HCT116 (cell line): ENCODE measurements around the gene COL26A1. TPM values are rescaled to one million over a fixed set of nuclear protein-coding genes. Genes with fewer than 3 reads are reported as not detected.

Experiments
- ATAC-seq: fragments of 200-7000 bp; cut with Tn5 transposase; 2 replicates; pipeline ENCODE4 v1.9.1; 2020; ENCODE audit warnings: mild to moderate bottlenecking, moderate library complexity
- BruUV-seq: library from RNA; stranded (reverse); fragments of 400-500 nt; replicated peaks from 2 replicates; lab custom pipeline; 2021; lab: Mats Ljungman, UMichigan
- CTCF ChIA-PET: fragments of 300-600 bp; sonication (Branson Sonifier 250); formaldehyde crosslinking; loops from one replicate; lab custom pipeline; 2021; ENCODE audit warnings: antibody characterized with exemption; lab: Charles Lee
- POLR2A ChIA-PET: fragments of 300-600, 350-600 bp; sonication (Branson Sonifier 250); formaldehyde crosslinking; loops from one replicate; lab custom pipeline; 2021; ENCODE audit warnings: antibody characterized with exemption; lab: Charles Lee
- RAD21 ChIA-PET, 2 experiments: fragments of 300-600 bp; sonication (Branson Sonifier 250); formaldehyde crosslinking; loops; one replicate each; lab custom pipeline; 2023; ENCODE audit warnings: low total read pairs in 2 of 2; ENCODE audit not compliant: uncharacterized antibody in 2 of 2, unreplicated experiment in 2 of 2, low non-redundant PET in 1 of 2; lab: Charles Lee
- DNase-seq: peaks from one replicate; pipeline ENCODE4 v3.0.0-alpha.2; 2010; ENCODE audit warnings: low read depth, low spot score
- H2AFZ ChIP-seq: fragments of 200-600 bp; shearing (Covaris generic), sonication (generic); 2 replicates; pipeline ENCODE4 v1.6.1; 2017; ENCODE audit warnings: low read depth, mixed run types, mixed read lengths, antibody characterized with exemption, low read length; ENCODE audit not compliant: poor library complexity, severe bottlenecking
- H3K27ac ChIP-seq: 2 replicates; pipeline ENCODE4 v1.5.1; 2012; ENCODE audit warnings: low read depth, low read length
- H3K27me3 ChIP-seq: fragments of 200-600 bp; sonication (generic); 2 replicates; pipeline ENCODE4 v1.6.1; 2016; ENCODE audit warnings: mixed run types, low read length, mixed read lengths; ENCODE audit not compliant: insufficient read depth
- H3K36me3 ChIP-seq, 2 experiments: fragments of 200-500 bp in 1 of 2; fragments of 200-600 bp in 1 of 2; sonication (Bioruptor generic) in 1 of 2; sonication (generic) in 1 of 2; 2 replicates each; pipeline versions ENCODE4 v1.5.1 to v1.6.1; 2014 to 2016; ENCODE audit warnings: low read length in 2 of 2, inconsistent platforms in 1 of 2, mixed read lengths in 1 of 2, mixed run types in 1 of 2; ENCODE audit not compliant: insufficient read depth in 2 of 2, control insufficient read depth in 1 of 2
- H3K4me1 ChIP-seq, 2 experiments: fragments of 200-600 bp in 1 of 2; sonication (generic) in 1 of 2; 2 replicates each; pipeline versions ENCODE4 v1.5.1 to v1.6.1; 2012 to 2017; ENCODE audit warnings: low read length in 2 of 2, inconsistent platforms in 1 of 2, mild to moderate bottlenecking in 1 of 2, mixed read lengths in 1 of 2, mixed run types in 1 of 2, moderate library complexity in 1 of 2; ENCODE audit not compliant: insufficient read depth in 2 of 2, control insufficient read depth in 1 of 2
- H3K4me2 ChIP-seq: fragments of 200-600 bp; sonication (generic); 2 replicates; pipeline ENCODE4 v1.6.1; 2017; ENCODE audit warnings: mixed run types, low read length, mixed read lengths
- H3K4me3 ChIP-seq, 2 experiments: fragments of 200-600 bp in 1 of 2; sonication (generic) in 1 of 2; replicated peaks in 1 of 2; 2 replicates each; pipeline ENCODE4 v1.5.1; 2011 to 2016; ENCODE audit warnings: low read length in 2 of 2, control low read depth in 1 of 2, low read depth in 1 of 2, mild to moderate bottlenecking in 1 of 2, mixed read lengths in 1 of 2, mixed run types in 1 of 2
- H3K79me2 ChIP-seq: fragments of 200-600 bp; sonication (generic); 2 replicates; pipeline ENCODE4 v1.6.1; 2017; ENCODE audit warnings: mild to moderate bottlenecking, mixed run types, low read length, moderate library complexity, mixed read lengths; ENCODE audit not compliant: insufficient read depth
- H3K9ac ChIP-seq: fragments of 200-600 bp; sonication (generic); 2 replicates; pipeline ENCODE4 v1.6.1; 2016; ENCODE audit warnings: low read length, mixed read lengths
- H3K9me2 ChIP-seq: fragments of 200-600 bp; sonication (generic), shearing (Covaris generic); 2 replicates; pipeline ENCODE4 v1.6.1; 2017; ENCODE audit warnings: mixed run types, mild to moderate bottlenecking, moderate library complexity; ENCODE audit not compliant: insufficient read depth
- H3K9me3 ChIP-seq, 2 experiments: fragments of 200-500 bp in 1 of 2; fragments of 200-600 bp in 1 of 2; sonication (Bioruptor generic) in 1 of 2; sonication (generic) in 1 of 2; 2 replicates each; pipeline ENCODE4 v1.6.1; 2014 to 2017; ENCODE audit warnings: low read length in 2 of 2, mixed read lengths in 2 of 2, inconsistent platforms in 1 of 2, low read depth in 1 of 2, mild to moderate bottlenecking in 1 of 2, mixed run types in 1 of 2, moderate library complexity in 1 of 2; ENCODE audit not compliant: control insufficient read depth in 1 of 2, insufficient read depth in 1 of 2
- H4K20me1 ChIP-seq: fragments of 200-600 bp; sonication (generic), shearing (Covaris generic); 2 replicates; pipeline ENCODE4 v1.6.1; 2017; ENCODE audit warnings: mixed run types, mild to moderate bottlenecking, moderate library complexity; ENCODE audit not compliant: insufficient read depth
- ATF3 ChIP-seq: IDR thresholded peaks from 2 replicates; pipeline ENCODE4 v1.6.1; 2012
- CBX3 ChIP-seq: IDR thresholded peaks from 2 replicates; pipeline ENCODE4 v1.6.1; 2012; ENCODE audit warnings: low read depth
- CTCF ChIP-seq, 3 experiments: fragments of 200-600 bp in 1 of 3; sonication (generic) in 1 of 3; IDR thresholded peaks in 2 of 3; conservative IDR thresholded peaks in 1 of 3; 2 replicates each; pipeline ENCODE4 v1.5.1; 2012 to 2017; ENCODE audit warnings: low read depth in 2 of 3, low read length in 2 of 3, antibody characterized with exemption in 1 of 3, borderline replicate concordance in 1 of 3, control low read depth in 1 of 3, mild to moderate bottlenecking in 1 of 3, mixed read lengths in 1 of 3, mixed run types in 1 of 3, moderate library complexity in 1 of 3; ENCODE audit not compliant: insufficient read depth in 1 of 3
- EGR1 ChIP-seq: IDR thresholded peaks from 2 replicates; pipeline ENCODE4 v1.6.1; 2012; ENCODE audit warnings: low read depth
- ELF1 ChIP-seq: IDR thresholded peaks from 2 replicates; pipeline ENCODE4 v1.6.1; 2012; ENCODE audit warnings: low read depth, borderline replicate concordance
- EZH2 ChIP-seq: fragments of 200-600 bp; sonication (generic); IDR thresholded peaks from 2 replicates; pipeline ENCODE4 v1.6.1; 2017; ENCODE audit warnings: antibody characterized with exemption, mixed run types
- EZH2phosphoT487 ChIP-seq: fragments of 200-600 bp; IDR thresholded peaks from 2 replicates; pipeline ENCODE4 v1.6.1; 2018; ENCODE audit warnings: antibody characterized with exemption, borderline replicate concordance
- JUND ChIP-seq: IDR thresholded peaks from 2 replicates; pipeline ENCODE4 v1.6.1; 2012
- MAX ChIP-seq: IDR thresholded peaks from 2 replicates; pipeline ENCODE4 v1.6.1; 2012
- POLR2AphosphoS5 ChIP-seq: IDR thresholded peaks from 2 replicates; pipeline ENCODE4 v1.6.1; 2011; ENCODE audit warnings: mild to moderate bottlenecking, low read depth, low read length, moderate library complexity
- RAD21 ChIP-seq: IDR thresholded peaks from 2 replicates; pipeline ENCODE4 v1.6.1; 2012; ENCODE audit warnings: low read depth, mild to moderate bottlenecking
- REST ChIP-seq: IDR thresholded peaks from 2 replicates; pipeline ENCODE4 v1.6.1; 2012; ENCODE audit warnings: low read depth
- SP1 ChIP-seq: IDR thresholded peaks from 2 replicates; pipeline ENCODE4 v1.6.1; 2012; ENCODE audit warnings: low read depth
- SRF ChIP-seq: IDR thresholded peaks from 2 replicates; pipeline ENCODE4 v1.6.1; 2012; ENCODE audit warnings: low read depth
- TCF7L2 ChIP-seq: IDR thresholded peaks from 2 replicates; pipeline ENCODE4 v1.7.0; 2011; ENCODE audit warnings: borderline replicate concordance, inconsistent platforms; ENCODE audit not compliant: insufficient read depth, insufficient read length; ENCODE audit errors: extremely low read depth
- YY1 ChIP-seq: IDR thresholded peaks from 2 replicates; pipeline ENCODE4 v1.6.1; 2011; ENCODE audit warnings: low read length, low read depth, moderate library complexity, mild to moderate bottlenecking; ENCODE audit not compliant: insufficient replicate concordance; ENCODE audit errors: extremely low read depth
- ZBTB33 ChIP-seq: IDR thresholded peaks from 2 replicates; pipeline ENCODE4 v1.6.1; 2011; ENCODE audit warnings: mild to moderate bottlenecking, low read length, moderate library complexity; ENCODE audit not compliant: insufficient replicate concordance; ENCODE audit errors: extremely low read depth
- ZFX ChIP-seq: fragments of 450-650 bp; IDR thresholded peaks from 2 replicates; pipeline ENCODE4 v1.6.1; 2017
- ZNF274 ChIP-seq: fragments of 200-500 bp; sonication (Bioruptor generic); IDR thresholded peaks from 2 replicates; pipeline ENCODE4 v1.6.1; 2014; ENCODE audit warnings: mild to moderate bottlenecking, low read depth, low read length, inconsistent platforms
- intact Hi-C: fragments of 100-400 bp; cut with micrococcal nuclease; formaldehyde crosslinking; loops from 2 replicates; pipeline ENCODE4 v1.10.0; 2022
- total RNA-seq: library from RNA; stranded (reverse); gene quantifications from one replicate; pipeline ENCODE4 v1.2.1, GENCODE V29; 2021; ENCODE audit not compliant: unreplicated experiment

The COL26A1 gene
- total RNA-seq, 1 experiment from 2014 or later: 0.27 TPM

DNA sequence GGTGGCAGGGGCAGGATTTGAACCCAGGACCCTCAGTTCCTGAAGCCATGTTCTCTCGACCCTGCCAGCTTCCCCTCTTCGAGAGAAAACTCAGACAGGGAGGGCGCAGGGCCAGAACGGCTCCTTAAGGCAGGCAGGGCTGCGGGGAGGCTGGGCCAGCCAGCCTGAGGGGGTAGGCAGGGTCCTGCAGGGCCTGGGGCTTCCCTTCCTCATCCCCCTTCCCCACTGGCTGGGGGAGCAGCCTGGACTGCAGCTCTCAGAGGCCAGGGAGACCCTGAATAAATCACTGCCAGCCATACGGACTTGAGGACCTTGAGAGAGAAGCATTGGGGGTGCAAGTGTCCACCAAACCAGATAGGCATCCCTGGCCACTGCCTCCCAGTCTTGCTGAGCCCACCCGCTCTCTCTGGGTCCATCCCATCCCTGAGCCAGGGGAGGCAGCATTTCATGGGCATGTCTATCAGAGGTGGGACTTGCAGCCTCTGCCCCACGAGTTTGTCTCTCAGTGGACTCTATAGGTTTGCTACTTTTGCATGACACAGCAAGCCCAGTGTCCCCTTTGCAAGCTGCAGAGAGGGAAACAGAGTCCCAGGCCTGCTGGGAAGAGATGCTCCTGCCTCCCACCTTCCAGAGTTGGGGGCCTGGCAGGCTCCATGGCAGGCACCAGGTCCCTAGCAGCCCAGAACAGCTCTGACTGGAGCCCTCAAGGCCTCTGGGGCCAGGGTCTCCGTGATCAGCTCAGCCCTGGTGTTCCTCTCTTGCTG, 195.5 kb downstream of the COL26A1 start:
- CTCF ChIA-PET: interaction anchor here (1.2 to 1.3 kb wide), 2 partner anchors 16 to 715 kb away, joined by 3 to 5 read pairs; no protein-coding TSS in a partner anchor
- H3K79me2 ChIP-seq: no peaks in the 10 kb centered on the region

More for the DNA sequence above, 195.5 kb downstream of the COL26A1 start:
- Histone ChIP-seq H3K9ac (no peak overlapping the region), H3K9me2 (no peaks in the 10 kb centered on the region), H3K27ac (no peak overlapping the region), H3K27me3 (no peaks in the 10 kb centered on the region), H3K9me3 (no peaks in the 10 kb centered on the region), H2AFZ (no peak overlapping the region), H3K4me2 (no peak overlapping the region), H3K36me3 (no peaks in the 10 kb centered on the region), H4K20me1 (no peaks in the 10 kb centered on the region), H3K4me1 (peaks cover 0 to 3% of the 10 kb centered on the region in 2 experiments; a peak in 1 of 4 replicates), H3K4me3 (no peak overlapping the region)
- ATAC-seq (no peak), DNase-seq (no peak)
- intact Hi-C loops: no loop called here
- BruUV-seq: no TSS peak
- RAD21 ChIA-PET: no interaction called here
- TF ChIP-seq EZH2phosphoT487: no peak
- no peak for TF ChIP-seq CTCF (IDR thresholded peaks at IDR 0.05 in 2 of 3, conservative IDR thresholded peaks at IDR 0.05 in 1 of 3; ENCODE audit: borderline replicate concordance in 1 of 3, insufficient read depth in 1 of 3, low read depth in 2 of 3, low read length in 2 of 3)
- no peak for TF ChIP-seq EGR1
- TF ChIP-seq ATF3: no peak
- TF ChIP-seq ZNF274: no peak
- no peak for TF ChIP-seq ELF1
- TF ChIP-seq SRF: no peak
- no peak for TF ChIP-seq ZFX
- no peak for TF ChIP-seq JUND
- TF ChIP-seq REST: no peak
- TF ChIP-seq SP1: no peak
- TF ChIP-seq MAX: no peak
- TF ChIP-seq TCF7L2: no peak
- no peak for TF ChIP-seq EZH2
- TF ChIP-seq ZBTB33: no peak
- no peak for TF ChIP-seq RAD21
- no peak for TF ChIP-seq POLR2AphosphoS5
- TF ChIP-seq YY1: no peak
- no peak for TF ChIP-seq CBX3
- POLR2A ChIA-PET: no interaction called here
